22Rv1 (cell line): ENCODE results near the gene AGMO.
A peak's percentile ranks its signal among the peaks of the same experiment; 100 is the strongest.

ENCODE experiments used
- H3K27ac ChIP-seq: fragments of 450-650 bp; 2 replicates; pipeline ENCODE4 v1.5.1; 2017
- ZFX ChIP-seq: fragments of 450-650 bp; IDR thresholded peaks from 2 replicates; pipeline ENCODE4 v1.6.1; 2017; ENCODE audit warnings: antibody characterized with exemption, borderline replicate concordance
- TF ChIP-seq, protein P1 (sequence below): fragments of 450-650 bp; IDR thresholded peaks from 2 replicates; pipeline ENCODE4 v1.5.1; 2017; ENCODE audit warnings: mild to moderate bottlenecking

The AGMO gene

GRCh38 chr7:15402436-15403136 lies 159.2 kb downstream of the AGMO start:
- TF ChIP-seq, protein P1, sequence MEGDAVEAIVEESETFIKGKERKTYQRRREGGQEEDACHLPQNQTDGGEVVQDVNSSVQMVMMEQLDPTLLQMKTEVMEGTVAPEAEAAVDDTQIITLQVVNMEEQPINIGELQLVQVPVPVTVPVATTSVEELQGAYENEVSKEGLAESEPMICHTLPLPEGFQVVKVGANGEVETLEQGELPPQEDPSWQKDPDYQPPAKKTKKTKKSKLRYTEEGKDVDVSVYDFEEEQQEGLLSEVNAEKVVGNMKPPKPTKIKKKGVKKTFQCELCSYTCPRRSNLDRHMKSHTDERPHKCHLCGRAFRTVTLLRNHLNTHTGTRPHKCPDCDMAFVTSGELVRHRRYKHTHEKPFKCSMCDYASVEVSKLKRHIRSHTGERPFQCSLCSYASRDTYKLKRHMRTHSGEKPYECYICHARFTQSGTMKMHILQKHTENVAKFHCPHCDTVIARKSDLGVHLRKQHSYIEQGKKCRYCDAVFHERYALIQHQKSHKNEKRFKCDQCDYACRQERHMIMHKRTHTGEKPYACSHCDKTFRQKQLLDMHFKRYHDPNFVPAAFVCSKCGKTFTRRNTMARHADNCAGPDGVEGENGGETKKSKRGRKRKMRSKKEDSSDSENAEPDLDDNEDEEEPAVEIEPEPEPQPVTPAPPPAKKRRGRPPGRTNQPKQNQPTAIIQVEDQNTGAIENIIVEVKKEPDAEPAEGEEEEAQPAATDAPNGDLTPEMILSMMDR = no peak
- no peak for TF ChIP-seq ZFX
- H3K27ac ChIP-seq = no peak overlapping the region

DNA sequence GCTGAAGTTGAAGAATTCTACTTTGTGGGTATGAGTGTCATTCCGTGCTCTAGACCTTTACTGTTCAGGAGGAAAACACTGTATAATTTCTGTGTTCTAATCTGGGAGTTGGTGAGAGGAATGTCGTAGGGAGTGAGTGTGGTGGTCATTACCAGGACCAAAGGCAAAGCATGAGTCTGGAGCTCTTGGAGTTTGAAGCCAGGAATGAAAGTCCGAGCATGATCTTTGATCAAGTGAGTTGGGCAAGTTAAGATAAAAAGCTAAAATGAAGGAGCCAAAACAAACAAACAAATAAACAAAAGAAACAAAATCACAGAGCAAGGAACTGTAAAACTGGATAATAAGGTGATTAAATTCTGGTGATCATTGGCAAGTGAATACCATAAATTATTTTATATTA lies 161.4 kb downstream of the AGMO start:
- H3K27ac ChIP-seq = no peak overlapping the region
- no peak for TF ChIP-seq ZFX
- TF ChIP-seq, protein P1 = no peak

- TF ChIP-seq, protein P1 = no peak
- TF ChIP-seq ZFX = no peak
- no peak overlapping the region for H3K27ac ChIP-seq
Measured at GRCh38 chr7:15399441-15399840, 162.4 kb downstream of the AGMO start.

DNA sequence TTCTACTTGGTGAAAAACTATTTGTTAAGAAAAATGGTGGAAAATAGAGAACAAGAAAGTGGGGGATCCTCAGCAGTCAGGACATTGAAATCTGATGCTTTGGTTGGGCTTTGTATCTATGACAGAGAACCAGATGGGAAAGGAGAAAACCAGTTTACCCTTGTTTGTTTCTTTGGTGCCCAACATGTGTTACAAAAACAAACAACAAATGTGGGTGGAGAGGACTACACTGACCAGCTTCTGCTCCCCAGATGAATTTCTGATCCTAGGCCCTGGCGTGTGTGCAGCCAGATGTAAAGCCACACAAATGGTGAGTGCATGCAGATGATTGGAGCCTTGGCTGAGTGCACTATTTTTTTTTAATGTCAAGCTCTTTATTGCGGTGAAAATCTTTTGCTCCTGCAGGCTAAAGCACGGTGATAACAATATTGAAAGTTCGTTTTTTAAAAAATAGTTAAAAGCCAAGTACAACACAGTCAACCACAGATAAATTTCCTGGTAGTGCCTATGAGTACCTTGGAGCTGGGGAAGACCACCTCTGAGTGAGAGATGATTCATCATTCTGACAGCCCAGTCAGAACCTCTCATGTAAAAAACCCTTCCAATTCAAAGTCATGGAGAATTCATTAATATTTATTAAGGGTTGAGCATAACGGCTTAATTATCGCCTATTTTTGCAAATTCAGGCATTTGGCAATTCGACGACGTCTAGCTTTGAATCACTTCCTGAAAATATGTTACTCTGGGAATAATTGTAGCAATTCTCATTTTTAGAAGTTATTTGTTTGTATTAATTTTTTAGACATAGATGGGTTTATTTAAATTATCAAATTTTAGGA lies 163.7 kb downstream of the AGMO start:
- H3K27ac ChIP-seq = no peak overlapping the region
- TF ChIP-seq ZFX = no peak
- TF ChIP-seq, protein P1 = no peak

GRCh38 chr7:15397159-15397550 lies 164.7 kb downstream of the AGMO start:
- TF ChIP-seq ZFX = no peak
- TF ChIP-seq, protein P1 = no peak
- no peak overlapping the region for H3K27ac ChIP-seq

- no peak for TF ChIP-seq ZFX
- H3K27ac ChIP-seq = no peak overlapping the region
Measured at GRCh38 chr7:15396210-15397158, 165.3 kb downstream of the AGMO start.

GRCh38 chr7:15389073-15389472 lies 172.7 kb downstream of the AGMO start:
- TF ChIP-seq ZFX = no peak
- TF ChIP-seq, protein P1 = peak; percentile 41
- no peak overlapping the region for H3K27ac ChIP-seq
